NCI-H1930 (cell line): ENCODE measurements around the gene NCKAP5.
"Not testable (repeated sequence)": the region's sequence is repeated elsewhere in the genome, so short reads cannot be mapped to it uniquely, and the experiment has no call there.

Source experiments
- DNase-seq, 2 experiments: peaks; one replicate each; lab custom pipeline; 2025; lab: John Stamatoyannopoulos, UW

NCKAP5 gene

GRCh38 chr2:133209325-133209724 lies 358.9 kb downstream of the NCKAP5 start:
- DNase-seq, result no peak

GRCh38 chr2:133206666-133207065 lies 361.6 kb downstream of the NCKAP5 start:
- not testable (repeated sequence) for DNase-seq

- no peak for DNase-seq
Measured at GRCh38 chr2:133204421-133204820, 363.8 kb downstream of the NCKAP5 start.

- DNase-seq, result no peak
Measured at GRCh38 chr2:133200684-133201421, 367.4 kb downstream of the NCKAP5 start.

GRCh38 chr2:133198678-133199077 lies 369.6 kb downstream of the NCKAP5 start:
- DNase-seq, result no peak

GRCh38 chr2:133197156-133197555 lies 371.1 kb downstream of the NCKAP5 start:
- DNase-seq, result no peak

GRCh38 chr2:133194777-133195335 lies 373.4 kb downstream of the NCKAP5 start:
- no peak for DNase-seq

- DNase-seq, result no peak
Measured at GRCh38 chr2:133194362-133194655, 374.0 kb downstream of the NCKAP5 start.

GRCh38 chr2:133193544-133194361 lies 374.5 kb downstream of the NCKAP5 start:
- DNase-seq, result no peak

GRCh38 chr2:133192028-133192427 lies 376.2 kb downstream of the NCKAP5 start:
- no peak for DNase-seq

- no peak for DNase-seq
Measured at GRCh38 chr2:133177196-133177595, 391.1 kb downstream of the NCKAP5 start.

GRCh38 chr2:133175926-133176325 lies 392.3 kb downstream of the NCKAP5 start:
- DNase-seq, result no peak

- DNase-seq, result no peak
Measured at GRCh38 chr2:133173224-133173623, 395.0 kb downstream of the NCKAP5 start.

GRCh38 chr2:133171393-133172004 lies 396.8 kb downstream of the NCKAP5 start:
- DNase-seq, result peak in 1 of 2 experiments; percentile 47

GRCh38 chr2:133169274-133169912 lies 398.9 kb downstream of the NCKAP5 start:
- no peak for DNase-seq

GRCh38 chr2:133167990-133168389 lies 400.3 kb downstream of the NCKAP5 start:
- no peak for DNase-seq

GRCh38 chr2:133167223-133167622 lies 401.0 kb downstream of the NCKAP5 start:
- no peak for DNase-seq

GRCh38 chr2:133166031-133166430 lies 402.2 kb downstream of the NCKAP5 start:
- DNase-seq, result no peak

- DNase-seq, result no peak
Measured at GRCh38 chr2:133163111-133163510, 405.2 kb downstream of the NCKAP5 start.

- DNase-seq, result no peak
Measured at GRCh38 chr2:133158442-133158841, 409.8 kb downstream of the NCKAP5 start.

GRCh38 chr2:133158024-133158423 lies 410.2 kb downstream of the NCKAP5 start:
- no peak for DNase-seq

GRCh38 chr2:133157141-133157540 lies 411.1 kb downstream of the NCKAP5 start:
- DNase-seq, result no peak
